CD4-positive, alpha-beta T cell treated with Interferon gamma for 1 hour (primary cell): ENCODE measurements around the gene XYLT2.

Experiments used
- DNase-seq: peaks from one replicate; pipeline ENCODE4 v3.0.0-alpha.2; 2020

Gene XYLT2

DNA sequence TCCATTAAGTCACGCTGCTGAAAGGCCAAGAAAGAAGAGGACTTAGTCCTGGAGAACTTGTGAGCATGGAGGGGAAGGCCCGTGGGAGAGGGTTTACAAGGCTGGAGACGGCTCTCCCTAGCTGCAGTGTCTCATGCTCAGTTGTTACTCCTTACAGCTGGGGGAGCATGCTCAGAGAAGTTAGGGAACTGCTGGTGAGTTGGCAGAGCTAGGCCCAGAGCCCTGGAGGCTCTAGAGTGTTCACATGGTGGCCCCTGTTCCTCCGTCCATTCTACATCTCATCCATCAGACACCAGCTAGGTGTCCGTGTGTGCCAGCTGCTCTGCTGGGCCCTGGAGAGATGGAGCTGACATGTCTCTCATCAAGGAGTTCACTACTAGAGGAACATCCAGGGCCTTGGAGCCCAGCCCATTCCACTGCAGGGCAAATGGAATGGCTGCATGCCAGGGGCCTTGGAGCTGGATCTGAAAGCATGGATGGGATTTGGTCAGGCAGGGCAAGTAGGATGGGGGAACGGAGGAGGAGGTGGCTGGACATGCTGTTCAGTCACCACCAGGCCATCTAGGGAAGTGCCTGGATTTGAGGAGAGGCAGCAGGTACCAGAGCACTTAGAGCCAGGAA is 6.3 kb downstream of the XYLT2 start:
- no peak for DNase-seq

- DNase-seq = no peak
These were observed 7.0 kb downstream of the XYLT2 start for GRCh38 chr17:50352693-50353599.

- DNase-seq = no peak
These were observed 7.8 kb downstream of the XYLT2 start for GRCh38 chr17:50353600-50354195.

DNA sequence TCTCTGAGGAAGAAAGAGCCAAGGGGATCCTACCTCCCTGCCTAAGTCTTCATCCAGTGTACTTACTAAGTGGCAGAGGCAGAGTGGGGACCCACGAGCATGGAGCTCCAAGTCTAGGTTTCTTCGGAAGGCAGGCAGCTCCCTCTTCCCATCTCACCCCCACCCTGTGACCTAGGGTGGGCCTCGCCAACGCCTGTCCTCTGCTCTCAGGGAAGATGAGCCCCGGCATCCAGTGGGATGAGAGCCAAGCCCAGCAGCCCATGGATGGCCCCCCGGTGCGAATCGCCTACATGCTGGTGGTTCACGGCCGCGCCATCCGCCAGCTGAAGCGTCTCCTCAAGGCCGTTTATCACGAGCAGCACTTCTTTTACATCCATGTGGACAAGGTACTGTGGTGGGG is 8.3 kb downstream of the XYLT2 start:
- no peak for DNase-seq

DNA sequence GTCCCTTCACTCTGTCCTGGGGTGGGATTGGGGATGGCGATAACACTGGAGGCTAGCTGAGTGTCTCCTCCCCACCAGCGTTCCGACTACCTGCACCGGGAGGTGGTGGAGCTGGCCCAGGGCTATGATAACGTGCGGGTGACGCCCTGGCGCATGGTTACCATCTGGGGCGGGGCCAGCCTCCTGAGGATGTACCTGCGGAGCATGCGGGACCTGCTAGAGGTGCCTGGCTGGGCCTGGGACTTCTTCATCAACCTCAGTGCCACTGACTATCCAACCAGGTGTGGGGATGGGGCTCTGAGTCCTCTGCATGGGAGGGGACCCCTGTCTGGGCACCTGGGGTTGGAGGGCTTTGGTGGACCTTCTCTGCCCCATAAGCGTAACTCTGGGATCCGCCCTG is 8.8 kb downstream of the XYLT2 start:
- DNase-seq = no peak

- DNase-seq = no peak
These were observed 9.4 kb downstream of the XYLT2 start for GRCh38 chr17:50355336-50355700.

DNA sequence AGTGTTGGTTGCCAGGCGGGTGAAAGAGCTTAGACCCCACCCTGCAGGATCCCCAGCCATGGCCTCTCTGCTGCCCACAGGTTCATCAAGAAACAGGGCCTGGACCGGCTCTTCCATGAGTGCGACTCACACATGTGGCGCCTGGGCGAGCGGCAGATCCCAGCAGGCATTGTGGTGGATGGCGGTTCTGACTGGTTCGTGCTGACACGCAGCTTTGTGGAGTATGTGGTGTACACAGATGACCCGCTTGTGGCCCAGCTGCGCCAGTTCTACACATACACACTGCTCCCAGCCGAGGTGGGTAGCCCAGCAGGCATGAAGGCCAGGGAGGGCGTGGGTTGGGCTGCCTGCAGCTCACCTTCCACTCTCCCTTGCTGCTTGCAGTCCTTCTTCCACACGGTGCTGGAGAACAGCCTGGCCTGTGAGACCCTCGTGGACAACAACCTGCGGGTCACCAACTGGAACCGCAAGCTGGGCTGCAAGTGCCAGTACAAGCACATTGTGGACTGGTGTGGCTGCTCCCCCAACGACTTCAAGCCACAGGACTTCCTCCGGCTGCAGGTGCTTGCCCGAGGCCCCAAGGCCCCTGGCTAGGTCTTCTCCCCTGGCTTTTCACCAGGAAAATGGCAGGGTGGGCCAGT is 9.9 kb downstream of the XYLT2 start:
- DNase-seq = no peak

DNA sequence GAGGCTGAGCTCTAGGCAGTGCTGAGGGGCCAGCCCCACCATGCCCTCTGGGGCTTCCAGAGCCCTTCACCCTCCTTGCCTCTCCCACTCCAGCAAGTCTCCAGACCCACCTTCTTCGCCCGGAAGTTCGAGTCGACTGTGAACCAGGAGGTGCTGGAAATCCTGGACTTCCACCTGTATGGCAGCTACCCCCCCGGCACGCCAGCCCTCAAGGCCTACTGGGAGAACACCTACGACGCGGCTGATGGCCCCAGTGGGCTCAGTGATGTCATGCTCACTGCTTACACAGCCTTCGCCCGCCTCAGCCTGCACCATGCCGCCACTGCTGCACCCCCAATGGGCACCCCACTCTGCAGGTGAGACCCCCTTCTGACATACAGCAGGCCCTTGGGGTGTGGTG is 10.5 kb downstream of the XYLT2 start:
- DNase-seq = no peak

DNA sequence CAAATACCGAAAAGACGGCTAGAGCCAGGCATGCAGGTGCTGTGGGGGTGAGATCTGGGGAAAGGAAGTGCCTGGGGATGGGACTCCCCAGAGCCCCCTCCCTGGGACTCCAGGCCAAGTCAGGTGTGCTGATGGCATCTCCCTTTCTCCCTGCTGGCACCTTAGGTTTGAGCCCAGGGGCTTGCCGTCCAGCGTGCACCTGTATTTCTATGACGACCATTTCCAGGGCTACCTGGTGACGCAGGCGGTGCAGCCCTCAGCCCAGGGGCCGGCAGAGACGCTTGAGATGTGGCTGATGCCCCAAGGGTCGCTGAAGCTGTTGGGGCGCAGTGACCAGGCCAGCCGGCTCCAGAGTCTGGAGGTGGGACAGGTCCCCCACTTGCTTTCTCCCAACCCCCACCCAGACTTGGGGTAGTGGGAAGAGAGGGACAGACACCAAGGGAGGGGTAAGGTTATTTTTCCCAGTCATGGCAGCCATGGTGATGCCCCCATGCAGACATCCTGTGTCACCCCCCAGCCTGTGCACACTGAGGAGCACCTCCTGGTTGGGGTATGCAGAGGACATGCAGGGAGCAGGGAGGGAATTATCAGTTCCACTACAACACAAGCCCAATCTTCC is 11.1 kb downstream of the XYLT2 start:
- DNase-seq = no peak

- DNase-seq = no peak
These were observed 12.3 kb downstream of the XYLT2 start for GRCh38 chr17:50358177-50358576.

DNA sequence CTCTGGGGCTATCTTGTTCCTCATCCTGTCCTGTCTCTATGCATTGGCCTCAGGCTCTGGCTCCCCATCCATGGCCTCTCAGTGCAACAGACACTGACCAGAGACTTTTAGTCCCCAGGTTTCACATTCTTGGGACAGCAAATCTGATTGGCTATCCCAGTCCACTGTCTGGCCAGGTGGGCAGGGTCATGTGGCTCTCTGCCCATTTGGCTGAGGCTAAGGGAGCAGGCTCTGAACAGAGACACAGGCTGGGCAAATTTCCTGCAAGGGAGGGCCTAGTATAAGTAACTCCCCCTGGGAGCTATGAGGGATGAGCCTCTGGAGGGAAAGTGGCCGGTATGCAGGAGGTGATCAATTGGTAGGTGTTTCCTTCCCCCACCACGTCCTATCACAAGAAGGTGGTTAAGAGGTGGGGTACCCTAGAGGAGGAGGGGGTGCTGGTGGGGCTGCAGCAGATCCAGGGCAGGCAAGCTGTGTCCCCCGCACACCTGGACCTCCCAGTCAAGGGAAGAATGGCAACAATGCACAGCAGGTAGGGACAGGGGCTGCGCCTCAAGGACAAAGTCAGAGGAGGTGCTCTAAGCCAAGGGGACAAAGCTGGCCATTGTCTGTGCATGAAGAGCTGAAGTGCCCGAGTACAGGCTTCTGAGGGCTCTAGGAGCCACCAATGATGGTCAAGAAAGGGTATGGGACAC is 13.2 kb downstream of the XYLT2 start:
- no peak for DNase-seq

DNA sequence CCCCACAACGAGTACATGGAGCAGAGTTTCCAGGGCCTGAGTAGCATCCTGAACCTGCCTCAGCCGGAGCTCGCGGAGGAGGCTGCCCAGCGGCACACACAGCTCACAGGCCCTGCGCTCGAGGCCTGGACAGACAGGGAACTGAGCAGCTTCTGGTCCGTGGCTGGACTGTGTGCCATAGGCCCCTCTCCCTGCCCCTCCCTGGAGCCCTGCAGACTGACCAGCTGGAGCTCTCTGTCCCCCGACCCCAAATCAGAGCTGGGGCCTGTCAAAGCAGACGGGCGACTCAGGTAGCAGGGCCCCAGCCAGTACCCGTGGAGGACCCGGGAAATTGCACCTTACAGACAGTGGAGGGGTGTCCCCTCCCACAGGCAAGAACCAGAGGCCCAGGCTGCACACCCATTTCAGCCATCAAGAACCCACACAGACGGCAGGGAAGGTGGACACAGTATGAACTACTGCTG is 14.1 kb downstream of the XYLT2 start:
- DNase-seq = no peak

DNA sequence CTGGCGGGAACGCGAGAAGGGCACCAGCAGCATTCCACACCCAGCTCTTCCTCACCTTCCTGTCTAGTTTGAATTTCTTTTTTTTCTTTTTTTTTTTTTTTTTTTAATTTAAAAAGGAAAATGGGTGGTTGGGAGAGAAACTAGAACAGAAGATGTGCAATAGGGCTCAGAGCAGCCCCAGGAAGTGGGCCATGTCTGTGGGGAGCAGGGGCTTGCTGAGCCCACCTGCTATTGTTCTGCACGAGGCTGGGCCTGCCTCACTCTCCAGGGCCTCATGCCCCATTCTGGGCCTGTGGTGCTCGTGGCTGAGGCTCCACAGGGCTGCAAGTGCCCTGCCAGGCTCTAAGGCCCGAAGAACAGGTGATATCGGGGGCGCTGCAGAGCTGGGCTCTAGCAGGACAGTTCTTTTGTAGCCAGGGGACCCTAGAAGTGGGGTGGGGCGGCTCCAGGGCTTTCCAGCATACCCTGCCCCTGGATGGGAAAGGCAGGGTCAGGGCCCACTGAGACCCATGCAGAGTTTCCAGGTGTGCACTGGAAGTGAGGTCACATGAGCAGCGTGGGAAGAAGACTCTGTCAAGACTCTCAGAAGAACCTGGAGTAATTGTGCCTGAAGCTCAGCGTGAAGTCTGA is 14.7 kb downstream of the XYLT2 start:
- no peak for DNase-seq

- peak; percentile 54 for DNase-seq
These were observed 15.9 kb downstream of the XYLT2 start for GRCh38 chr17:50361561-50362480.

DNA sequence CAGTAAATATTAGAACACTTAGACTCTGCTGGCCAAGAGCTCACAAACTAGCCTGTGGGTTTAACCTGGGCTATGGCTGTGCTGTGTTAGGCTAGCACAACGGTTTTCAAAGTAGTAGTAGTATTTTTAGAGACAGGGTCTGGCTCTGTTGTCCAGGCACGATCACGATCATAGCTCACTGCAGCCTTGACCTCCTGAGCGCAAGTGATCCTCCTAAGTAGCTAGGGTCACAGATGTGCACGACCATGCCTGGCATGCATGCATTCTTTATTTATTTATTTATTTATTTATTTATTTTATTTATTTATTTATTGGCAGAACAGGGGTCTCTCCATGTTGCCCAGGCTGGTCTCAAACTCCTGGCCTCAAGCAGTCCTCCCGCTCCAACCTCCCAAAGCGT is 16.7 kb downstream of the XYLT2 start:
- no peak for DNase-seq

DNA sequence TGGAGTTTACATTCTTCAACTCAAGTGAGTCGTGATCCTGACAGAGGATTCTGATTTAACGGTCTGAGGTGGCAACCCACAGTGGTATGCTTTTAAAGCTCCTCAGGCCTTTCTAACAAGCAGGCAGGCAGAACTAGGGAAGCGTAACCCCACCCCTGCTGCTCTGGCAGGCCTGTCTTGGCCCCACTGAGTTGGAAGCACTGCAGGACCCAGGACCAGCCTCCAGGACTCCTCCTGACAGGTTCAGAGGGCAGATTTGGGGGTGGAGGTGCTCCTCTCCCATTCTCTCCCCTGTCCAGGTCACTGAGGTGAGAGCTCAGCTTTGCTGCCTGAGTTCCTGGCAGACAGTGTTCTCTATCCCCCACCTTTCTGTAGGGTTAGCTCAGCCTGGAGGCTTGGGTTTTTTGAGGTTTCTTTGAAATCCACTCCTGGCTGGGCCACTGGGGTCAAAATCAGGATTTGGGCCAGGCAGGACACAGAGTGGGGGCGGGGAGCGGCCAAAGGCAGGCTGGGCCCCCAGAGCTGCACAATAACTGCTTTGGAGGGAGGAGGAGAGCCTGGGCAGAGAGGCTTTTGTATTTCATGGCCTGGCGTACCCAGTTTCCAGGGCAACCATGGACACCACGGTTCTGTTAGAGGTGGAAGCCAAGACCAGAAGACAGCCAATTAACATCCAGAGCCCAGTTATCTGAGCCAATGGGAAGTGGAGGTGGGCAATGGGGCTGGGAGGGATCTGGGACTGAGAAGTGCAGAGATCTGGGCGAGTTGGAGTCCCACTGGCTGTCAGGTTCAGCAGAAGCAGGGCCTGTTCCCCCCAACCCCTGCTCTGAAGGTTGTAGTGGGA is 17.5 kb downstream of the XYLT2 start:
- no peak for DNase-seq

DNA sequence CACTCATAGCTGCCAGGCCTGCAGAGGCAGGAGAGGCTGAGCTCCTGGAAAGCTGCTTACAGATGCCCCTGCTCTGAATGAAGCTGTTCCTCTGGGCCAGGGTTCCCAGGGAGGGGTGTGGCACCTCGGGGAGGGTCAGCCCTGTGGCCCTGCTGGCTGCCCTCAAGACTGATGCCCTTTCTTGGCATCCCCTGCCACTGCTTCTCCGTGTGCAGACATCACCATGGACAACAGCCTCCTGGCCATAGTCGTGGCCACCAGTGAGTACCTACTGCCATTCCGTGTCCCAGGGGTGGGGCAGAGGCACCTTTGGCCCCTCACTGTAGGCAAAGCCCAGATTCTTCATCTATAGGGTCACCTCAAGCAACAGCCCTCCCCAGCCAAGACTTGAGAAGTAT is 18.1 kb downstream of the XYLT2 start:
- no peak for DNase-seq

- no peak for DNase-seq
These were observed 18.8 kb downstream of the XYLT2 start for GRCh38 chr17:50364715-50365114.

GRCh38 chr17:50365165-50365564 is 19.2 kb downstream of the XYLT2 start:
- DNase-seq = no peak
